ENCODE data around the gene TERT. TPM values are rescaled to one million over a fixed set of nuclear protein-coding genes. Genes with fewer than 3 reads are reported as not detected.
"Not testable (repeated sequence)": the region's sequence is repeated elsewhere in the genome, so short reads cannot be mapped to it uniquely, and the experiment has no call there.

The TERT gene
- total and polyA plus RNA-seq, 10 of the 15 experiments (the other 5 are each of a cell fraction or from before 2014, with no cell fraction given) = 0.08 to 21.5 (median 5.0) TPM

- peaks cover 11% of the 10 kb centered on the region for H3K79me2 ChIP-seq (ENCODE audit: control insufficient read depth, insufficient read depth, low read length)
- DNase-seq (ENCODE audit: low read depth, low spot score); BruUV-seq (replicated peaks); H3K9me3 ChIP-seq (replicated peaks; ENCODE audit: control insufficient read depth, insufficient read depth, low read length); RAD21 ChIA-PET (ENCODE audit: unreplicated experiment); H3K27me3 ChIP-seq (replicated peaks in 1 of 2; ENCODE audit: control insufficient read depth in 2 of 2, insufficient read depth in 2 of 2, low read length in 1 of 2); H3K27ac ChIP-seq (ENCODE audit: control insufficient read depth, insufficient read depth); intact Hi-C loops (cut with micrococcal nuclease; ENCODE audit: unreplicated experiment); H3K9ac ChIP-seq (ENCODE audit: control insufficient read depth, insufficient read depth, low read length); CTCF ChIA-PET; POLR2A ChIA-PET; ATAC-seq; FAIRE-seq; in situ Hi-C loops (cut with MboI); H4K20me1 ChIP-seq (ENCODE audit: control insufficient read depth, insufficient read depth); H2AFZ ChIP-seq (ENCODE audit: control insufficient read depth, low read depth, low read length); H3K4me2 ChIP-seq (ENCODE audit: control insufficient read depth, insufficient read depth); H3K4me3 ChIP-seq; SMC1A ChIA-PET (ENCODE audit: uncharacterized antibody, unreplicated experiment): not testable (repeated sequence)
- WGBS (ENCODE audit: insufficient coverage, insufficient replicate concordance, low lambda C conversion rate, missing lambda C conversion rate) = 99% methylated on average over 28 of the region's 34 CpGs
- peaks cover 22% of the 10 kb centered on the region for H3K4me1 ChIP-seq (ENCODE audit: control insufficient read depth, insufficient read depth, low read length)
- H3K36me3 ChIP-seq (ENCODE audit: control insufficient read depth in 2 of 2, insufficient read depth in 2 of 2, low read length in 1 of 2) = peaks cover 12 to 47% of the 10 kb centered on the region in 2 experiments; a peak in 3 of 4 replicates
These were observed 44.4 kb upstream of the TERT start for GRCh38 chr5:1339139-1339817.

- CTCF ChIA-PET = no interaction called here
- H3K4me2 ChIP-seq (ENCODE audit: control insufficient read depth, insufficient read depth) = no peak overlapping the region
- H2AFZ ChIP-seq (ENCODE audit: control insufficient read depth, low read depth, low read length) = no peak overlapping the region
- in situ Hi-C loops (cut with MboI) (no loop called here), intact Hi-C loops (cut with micrococcal nuclease; ENCODE audit: unreplicated experiment) (no loop called here)
- RAD21 ChIA-PET (ENCODE audit: unreplicated experiment) = no interaction called here
- peaks cover 4% of the 10 kb centered on the region for H3K79me2 ChIP-seq (ENCODE audit: control insufficient read depth, insufficient read depth, low read length)
- no peaks in the 10 kb centered on the region for H3K9me3 ChIP-seq (replicated peaks; ENCODE audit: control insufficient read depth, insufficient read depth, low read length)
- ATAC-seq = no peak
- H3K4me1 ChIP-seq (ENCODE audit: control insufficient read depth, insufficient read depth, low read length) = peaks cover 20% of the 10 kb centered on the region
- POLR2A ChIA-PET = no interaction called here
- TF ChIP-seq RBBP5 (conservative IDR thresholded peaks at IDR 0.05) (no peak), EP300 (IDR thresholded peaks at IDR 0.05; ENCODE audit: borderline replicate concordance in 1 of 2, control insufficient read depth in 1 of 2, low read depth in 2 of 2, low read length in 2 of 2) (no peak), POLR2A (IDR thresholded peaks at IDR 0.05; ENCODE audit: low read depth, low read length) (no peak), SMC3 (IDR thresholded peaks at IDR 0.05; ENCODE audit: borderline replicate concordance, low read length) (no peak), SPI1 (IDR thresholded peaks at IDR 0.05; ENCODE audit: borderline replicate concordance, insufficient read depth, low read depth, low read length) (peak; percentile 45; the same call in 1 of the 2 replicates), REST (IDR thresholded peaks at IDR 0.05; ENCODE audit: low read depth, low read length) (no peak), NFIC (IDR thresholded peaks at IDR 0.05; ENCODE audit: low read depth, low read length) (no peak)
- BruUV-seq (replicated peaks) = no TSS peak
- FAIRE-seq = no peak
- SMC1A ChIA-PET (ENCODE audit: uncharacterized antibody, unreplicated experiment) = no interaction called here
- DNase-seq (ENCODE audit: low read depth, low spot score) = no peak
- no peaks in the 10 kb centered on the region for H3K27me3 ChIP-seq (replicated peaks in 1 of 2; ENCODE audit: control insufficient read depth in 2 of 2, insufficient read depth in 2 of 2, low read length in 1 of 2)
- no peak overlapping the region for H3K9ac ChIP-seq (ENCODE audit: control insufficient read depth, insufficient read depth, low read length)
- WGBS (ENCODE audit: insufficient coverage, insufficient replicate concordance, low lambda C conversion rate, missing lambda C conversion rate) = 97% methylated on average over 22 of the region's 22 CpGs
- H3K4me3 ChIP-seq = no peak overlapping the region
- H3K27ac ChIP-seq (ENCODE audit: control insufficient read depth, insufficient read depth) = no peak overlapping the region
- H3K36me3 ChIP-seq (ENCODE audit: control insufficient read depth in 2 of 2, insufficient read depth in 2 of 2, low read length in 1 of 2) = peaks cover 12 to 50% of the 10 kb centered on the region in 2 experiments; a peak in 3 of 4 replicates
- H4K20me1 ChIP-seq (ENCODE audit: control insufficient read depth, insufficient read depth) = peaks cover 2% of the 10 kb centered on the region; the same call in 1 of the 2 replicates
These were observed 43.7 kb upstream of the TERT start for GRCh38 chr5:1338506-1339070.
